GM12801 (cell line): ENCODE measurements around the gene KRT28.

ENCODE experiments used
- TF ChIP-seq, protein P1 (sequence below): IDR thresholded peaks from one replicate; pipeline ENCODE4 v1.5.1; 2011; ENCODE audit warnings: control low read depth; ENCODE audit not compliant: insufficient read length; ENCODE audit errors: extremely low read depth

KRT28 gene, protein sequence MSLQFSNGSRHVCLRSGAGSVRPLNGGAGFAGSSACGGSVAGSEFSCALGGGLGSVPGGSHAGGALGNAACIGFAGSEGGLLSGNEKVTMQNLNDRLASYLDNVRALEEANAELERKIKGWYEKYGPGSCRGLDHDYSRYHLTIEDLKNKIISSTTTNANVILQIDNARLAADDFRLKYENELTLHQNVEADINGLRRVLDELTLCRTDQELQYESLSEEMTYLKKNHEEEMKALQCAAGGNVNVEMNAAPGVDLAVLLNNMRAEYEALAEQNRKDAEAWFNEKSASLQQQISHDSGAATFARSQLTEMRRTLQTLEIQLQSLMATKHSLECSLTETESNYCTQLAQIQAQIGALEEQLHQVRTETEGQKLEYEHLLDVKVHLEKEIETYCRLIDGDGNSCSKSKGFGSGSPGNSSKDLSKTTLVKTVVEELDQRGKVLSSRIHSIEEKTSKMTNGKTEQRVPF

DNA sequence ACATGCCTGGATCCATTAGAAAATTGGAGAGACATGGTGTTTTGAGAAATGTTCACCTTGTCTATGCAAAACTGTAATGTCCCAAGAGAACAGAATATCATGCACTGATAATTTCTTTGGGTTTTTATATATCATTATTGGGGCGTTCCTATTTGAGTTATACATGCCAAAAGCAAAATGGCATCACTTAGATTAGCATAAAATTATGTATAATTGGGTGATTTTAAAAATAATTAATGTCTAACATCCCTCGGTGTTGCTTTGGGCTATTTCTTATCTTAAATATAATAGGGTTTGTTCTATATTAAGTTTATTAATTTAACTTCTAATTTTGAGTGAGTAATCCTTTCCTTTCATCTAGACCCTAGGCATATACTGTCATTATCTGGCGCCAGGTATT is at the start of gene KRT28:
TSS of gene KRT28 (minus strand) at position 101 of the 400 bp plus-strand sequence. CDS start at position 35, 66 bp downstream.
- TF ChIP-seq, protein P1, sequence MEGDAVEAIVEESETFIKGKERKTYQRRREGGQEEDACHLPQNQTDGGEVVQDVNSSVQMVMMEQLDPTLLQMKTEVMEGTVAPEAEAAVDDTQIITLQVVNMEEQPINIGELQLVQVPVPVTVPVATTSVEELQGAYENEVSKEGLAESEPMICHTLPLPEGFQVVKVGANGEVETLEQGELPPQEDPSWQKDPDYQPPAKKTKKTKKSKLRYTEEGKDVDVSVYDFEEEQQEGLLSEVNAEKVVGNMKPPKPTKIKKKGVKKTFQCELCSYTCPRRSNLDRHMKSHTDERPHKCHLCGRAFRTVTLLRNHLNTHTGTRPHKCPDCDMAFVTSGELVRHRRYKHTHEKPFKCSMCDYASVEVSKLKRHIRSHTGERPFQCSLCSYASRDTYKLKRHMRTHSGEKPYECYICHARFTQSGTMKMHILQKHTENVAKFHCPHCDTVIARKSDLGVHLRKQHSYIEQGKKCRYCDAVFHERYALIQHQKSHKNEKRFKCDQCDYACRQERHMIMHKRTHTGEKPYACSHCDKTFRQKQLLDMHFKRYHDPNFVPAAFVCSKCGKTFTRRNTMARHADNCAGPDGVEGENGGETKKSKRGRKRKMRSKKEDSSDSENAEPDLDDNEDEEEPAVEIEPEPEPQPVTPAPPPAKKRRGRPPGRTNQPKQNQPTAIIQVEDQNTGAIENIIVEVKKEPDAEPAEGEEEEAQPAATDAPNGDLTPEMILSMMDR: no peak

DNA sequence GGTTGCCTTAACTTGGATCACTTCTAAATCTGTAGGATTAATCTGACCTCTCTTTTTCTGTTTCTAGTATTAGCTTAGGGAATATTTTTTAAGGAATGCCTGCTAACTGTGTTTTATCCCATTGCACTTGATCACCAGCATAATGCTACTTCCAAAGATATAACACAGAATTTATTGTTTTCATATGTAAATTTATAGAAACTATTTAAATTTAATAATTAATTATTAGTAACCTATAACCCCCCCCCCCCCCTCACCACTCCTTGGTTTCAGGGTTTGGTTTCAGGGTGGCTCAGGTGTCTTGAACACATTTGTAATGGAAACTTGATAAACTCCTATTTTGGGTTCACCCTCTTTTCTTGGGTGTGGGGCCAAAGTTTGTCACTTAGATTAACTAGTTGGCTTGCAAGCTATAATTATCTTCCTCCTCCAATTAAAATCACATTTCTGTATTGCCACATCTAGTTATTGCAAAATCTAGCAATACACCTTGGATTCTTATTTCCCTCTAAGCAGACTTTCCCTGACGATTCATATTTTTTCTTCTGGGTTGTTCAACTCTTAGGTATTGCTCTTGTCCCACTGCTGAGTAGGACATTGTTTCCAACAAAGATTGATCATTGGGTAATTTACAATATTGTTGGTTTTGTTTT is 49.0 kb upstream of the KRT28 start:
- TF ChIP-seq, protein P1: no peak

DNA sequence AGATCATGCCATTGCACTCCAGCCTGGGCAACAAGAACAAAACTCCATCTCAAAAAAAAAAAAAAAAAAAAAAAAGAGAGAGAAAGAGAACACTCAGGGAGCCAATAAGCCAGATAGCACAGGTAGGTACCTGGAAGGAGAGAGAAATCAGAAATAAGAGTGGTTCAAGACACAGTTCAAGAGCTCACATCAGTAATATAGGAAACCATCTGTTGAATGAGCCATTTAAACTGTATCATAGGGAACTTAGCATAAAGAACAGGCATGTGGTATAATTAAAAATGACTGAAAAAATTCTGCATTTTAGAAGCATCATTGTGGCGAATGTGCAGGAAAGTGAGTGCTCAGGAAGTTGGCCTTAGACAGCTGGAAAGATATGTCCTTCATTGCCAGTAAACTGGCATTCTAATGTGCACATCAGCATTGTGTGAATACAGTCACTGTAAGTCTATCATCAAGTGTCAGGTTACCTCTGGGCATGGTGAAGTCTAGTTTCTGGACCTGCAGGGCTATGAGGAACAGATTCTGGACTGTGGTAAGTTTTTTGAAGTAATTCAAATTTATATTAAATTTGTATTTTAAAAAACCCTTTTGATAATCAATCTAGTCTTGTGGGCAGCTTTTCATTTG is 46.9 kb upstream of the KRT28 start:
- TF ChIP-seq, protein P1: no peak

DNA sequence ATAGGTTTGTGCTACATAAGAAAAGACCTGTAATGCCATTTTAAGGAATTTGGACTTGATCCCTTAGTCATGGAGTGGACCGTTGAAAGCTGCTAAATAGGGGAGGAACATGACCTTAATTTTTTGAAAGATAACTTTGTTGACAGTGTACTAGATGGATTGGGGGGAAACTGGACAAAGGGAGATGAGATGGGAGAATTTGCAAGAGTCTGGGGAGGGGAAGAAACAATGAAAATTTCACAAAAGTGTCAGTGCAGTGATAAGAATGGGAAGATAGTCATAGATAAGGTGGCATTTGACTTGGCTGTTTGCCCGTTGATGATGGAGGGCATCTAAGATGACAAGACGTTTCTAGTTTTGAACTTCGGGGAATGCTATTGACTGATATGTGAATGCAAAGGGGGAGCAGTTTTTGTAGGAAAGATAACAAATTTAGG is 44.9 kb upstream of the KRT28 start:
- TF ChIP-seq, protein P1: no peak

DNA sequence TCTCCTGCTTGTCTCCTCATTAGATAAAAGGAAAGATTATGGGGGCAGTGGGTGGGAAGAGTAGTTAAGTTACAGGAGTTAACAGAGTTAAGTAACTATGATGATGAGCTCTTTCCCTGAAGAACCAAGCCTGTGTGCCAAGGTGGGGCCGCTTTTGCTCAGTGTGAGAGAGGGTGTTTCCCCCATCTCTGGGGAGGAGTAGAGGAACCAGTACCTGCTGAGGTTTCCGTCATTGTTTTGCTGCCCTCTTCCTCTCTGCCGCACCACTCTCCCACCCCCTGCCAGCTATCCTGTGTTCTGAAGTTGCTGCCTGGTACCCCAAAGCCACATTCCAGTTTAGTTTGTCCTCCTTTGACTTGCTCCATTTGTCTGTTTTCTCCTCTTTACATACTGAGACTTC is 43.5 kb upstream of the KRT28 start:
- TF ChIP-seq, protein P1: no peak

DNA sequence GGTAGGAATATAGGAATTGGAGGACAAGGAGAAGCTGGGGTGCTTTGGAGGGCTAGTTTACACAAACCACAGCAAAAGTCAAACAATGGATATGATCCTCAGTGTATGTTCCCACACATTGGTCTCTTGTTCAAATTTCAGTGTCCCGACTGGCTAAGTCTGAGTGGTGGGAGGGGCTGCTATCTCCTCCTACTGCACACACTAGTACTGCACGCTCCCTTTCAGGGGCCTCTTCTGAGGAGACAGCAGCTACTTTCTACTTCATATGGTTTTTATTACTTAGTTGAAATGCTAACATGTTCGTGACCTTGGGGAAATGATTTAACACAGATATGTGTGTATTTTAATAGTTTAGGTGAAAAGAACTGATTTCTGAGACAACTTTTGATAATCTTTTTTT is 41.5 kb upstream of the KRT28 start:
- TF ChIP-seq, protein P1: no peak

DNA sequence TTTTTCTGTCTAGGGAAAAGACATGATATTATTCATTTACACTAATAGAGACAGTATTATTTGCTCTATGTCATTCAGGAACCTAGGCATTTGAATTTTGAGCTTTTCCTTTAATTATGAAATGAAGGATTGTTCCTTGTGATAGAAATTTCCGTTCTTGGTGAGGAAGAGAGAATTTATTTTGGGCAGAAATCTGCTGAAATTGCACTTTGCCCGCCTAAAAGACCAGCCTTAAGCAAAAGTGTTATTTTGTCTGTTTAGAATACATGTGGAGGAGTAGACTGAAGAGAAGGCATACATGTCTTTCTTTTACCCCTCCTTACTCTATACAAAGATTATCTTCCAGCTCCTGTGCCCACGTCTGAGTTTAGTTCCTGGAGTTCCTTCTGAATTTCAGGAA is 39.4 kb upstream of the KRT28 start:
- TF ChIP-seq, protein P1: no peak
